ENCODE data around the gene CYP2J2.

GRCh38 chr1:59917026-59917784 is 9.4 kb downstream of the CYP2J2 start:
- TF ChIP-seq CTCF (IDR thresholded peaks at IDR 0.05) = no peak
- TF ChIP-seq JUN (IDR thresholded peaks at IDR 0.05) = no peak
- no peak for TF ChIP-seq POLR2A (IDR thresholded peaks at IDR 0.05; ENCODE audit: low read length)
- TF ChIP-seq RFX5 (IDR thresholded peaks at IDR 0.05) = no peak
- TF ChIP-seq HDAC2 (IDR thresholded peaks at IDR 0.05) = no peak
